Large intestine (tissue), 3 donors: Measurements from ENCODE around the gene TLE2. TPM values are rescaled to one million over a fixed set of nuclear protein-coding genes. Genes with fewer than 3 reads are reported as not detected.

Experiments used
- DNase-seq, 2 donors: peaks; one replicate each; pipeline versions ENCODE4 v3.0.0 to v3.0.0-alpha.2; 2013
- H3K27ac ChIP-seq: one replicate; pipeline ENCODE4 v1.5.1; 2013; ENCODE audit warnings: low read length
- H3K27me3 ChIP-seq: 2 replicates; pipeline ENCODE4 v1.6.1; 2013; ENCODE audit warnings: low read length; ENCODE audit not compliant: control insufficient read depth, insufficient read depth
- H3K36me3 ChIP-seq: 2 replicates; pipeline ENCODE4 v1.6.1; 2013; ENCODE audit warnings: low read length; ENCODE audit not compliant: control insufficient read depth, insufficient read depth
- H3K4me1 ChIP-seq: one replicate; pipeline ENCODE4 v1.6.1; 2013; ENCODE audit warnings: low read length; ENCODE audit not compliant: control insufficient read depth, insufficient read depth
- H3K4me3 ChIP-seq: one replicate; pipeline ENCODE4 v1.5.1; 2013; ENCODE audit warnings: low read length
- H3K9me3 ChIP-seq: one replicate; pipeline ENCODE4 v1.6.1; 2013; ENCODE audit warnings: mild to moderate bottlenecking, low read depth, low read length, moderate library complexity; ENCODE audit not compliant: control insufficient read depth
- WGBS: methylation state at CpG from one replicate; pipeline ENCODE4 v1.1.5; 2013; ENCODE audit warnings: low lambda C conversion rate; ENCODE audit not compliant: insufficient coverage; 5-methylcytosine and 5-hydroxymethylcytosine counted together
- polyA plus RNA-seq: library from polyadenylated mRNA; unstranded; fragments of 120-200 nt; gene quantifications from one replicate; pipeline ENCODE4 v1.2.1, GENCODE V29; 2013

The TLE2 gene
- polyA plus RNA-seq, 1 donor, result 87.9 TPM

- no peak for DNase-seq
- WGBS, result 0% methylated on average over 2 of the region's 47 CpGs
- Histone ChIP-seq H3K27ac (peak overlapping the region; percentile 59), H3K36me3 (no peaks in the 10 kb centered on the region), H3K4me3 (peak overlapping the region; percentile 14), H3K27me3 (peaks cover 3% of the 10 kb centered on the region), H3K9me3 (peaks cover under 1% of the 10 kb centered on the region), H3K4me1 (peaks cover 15% of the 10 kb centered on the region)
These were observed 17.8 kb upstream of the TLE2 start for GRCh38 chr19:3046698-3047495.

GRCh38 chr19:3045885-3046697, 17.0 kb upstream of the TLE2 start:
- peaks cover 7% of the 10 kb centered on the region for H3K27me3 ChIP-seq
- H3K36me3 ChIP-seq, result no peaks in the 10 kb centered on the region
- DNase-seq, result no peak
- WGBS, result no CpG with 5 or more reads among the region's 16 CpGs
- peaks cover 4% of the 10 kb centered on the region for H3K9me3 ChIP-seq
- peaks cover 15% of the 10 kb centered on the region for H3K4me1 ChIP-seq
- H3K4me3 ChIP-seq, result no peak overlapping the region
- no peak overlapping the region for H3K27ac ChIP-seq

DNA sequence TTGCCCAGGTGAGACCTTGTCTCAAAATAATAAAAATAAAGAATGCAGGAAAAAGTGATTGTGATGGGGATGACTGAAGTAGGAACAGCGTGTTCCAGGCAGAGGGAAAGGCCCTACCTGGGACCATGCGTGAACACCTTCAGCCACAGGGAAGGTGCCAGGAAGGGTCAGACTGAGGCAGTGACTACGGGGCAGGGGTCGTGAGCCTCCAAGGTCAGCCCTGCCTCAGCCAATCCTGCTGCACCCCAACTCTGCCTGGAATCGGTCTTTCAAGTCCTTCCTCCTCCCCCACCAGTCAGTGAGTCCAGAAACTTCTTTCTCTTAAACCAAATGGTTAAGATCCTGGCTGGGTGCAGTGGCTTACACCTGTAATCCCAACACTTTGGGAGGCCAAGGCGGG, 16.1 kb upstream of the TLE2 start:
- H3K27ac ChIP-seq, result no peak overlapping the region

GRCh38 chr19:3042621-3043267, 13.7 kb upstream of the TLE2 start:
- Histone ChIP-seq H3K36me3 (no peaks in the 10 kb centered on the region), H3K27ac (peak overlapping the region; percentile 65), H3K9me3 (peaks cover 4% of the 10 kb centered on the region), H3K4me3 (peak overlapping the region; percentile 1), H3K27me3 (peaks cover 7% of the 10 kb centered on the region), H3K4me1 (peaks cover 10% of the 10 kb centered on the region)
- DNase-seq, result no peak
- 40% methylated on average over 3 of the region's 15 CpGs for WGBS

More for the DNA sequence above, 16.1 kb upstream of the TLE2 start:
- peaks cover 4% of the 10 kb centered on the region for H3K9me3 ChIP-seq
- no peak overlapping the region for H3K4me3 ChIP-seq
- DNase-seq, result no peak
- H3K27me3 ChIP-seq, result peaks cover 7% of the 10 kb centered on the region
- no CpG with 5 or more reads among the region's 6 CpGs for WGBS
- no peaks in the 10 kb centered on the region for H3K36me3 ChIP-seq
- H3K4me1 ChIP-seq, result peaks cover 15% of the 10 kb centered on the region

- Histone ChIP-seq H3K36me3 (no peaks in the 10 kb centered on the region), H3K9me3 (peaks cover 4% of the 10 kb centered on the region), H3K27ac (peak overlapping the region; percentile 65), H3K27me3 (peaks cover 7% of the 10 kb centered on the region), H3K4me3 (peak overlapping the region; percentile 6), H3K4me1 (peaks cover 5% of the 10 kb centered on the region)
- no CpG with 5 or more reads among the region's 40 CpGs for WGBS
- no peak for DNase-seq
These were observed 12.9 kb upstream of the TLE2 start for GRCh38 chr19:3041761-3042620.

- H3K9me3 ChIP-seq, result peaks cover 4% of the 10 kb centered on the region
- no CpG with 5 or more reads among the region's 12 CpGs for WGBS
- H3K4me3 ChIP-seq, result peak overlapping the region; percentile 6
- H3K27ac ChIP-seq, result peak overlapping the region; percentile 38
- H3K36me3 ChIP-seq, result no peaks in the 10 kb centered on the region
- H3K4me1 ChIP-seq, result peaks cover 8% of the 10 kb centered on the region
- H3K27me3 ChIP-seq, result peaks cover 7% of the 10 kb centered on the region
- no peak for DNase-seq
These were observed 12.2 kb upstream of the TLE2 start for GRCh38 chr19:3041327-3041726.

GRCh38 chr19:3039641-3040077, 10.6 kb upstream of the TLE2 start:
- DNase-seq, result no peak
- peaks cover 7% of the 10 kb centered on the region for H3K27me3 ChIP-seq

DNA sequence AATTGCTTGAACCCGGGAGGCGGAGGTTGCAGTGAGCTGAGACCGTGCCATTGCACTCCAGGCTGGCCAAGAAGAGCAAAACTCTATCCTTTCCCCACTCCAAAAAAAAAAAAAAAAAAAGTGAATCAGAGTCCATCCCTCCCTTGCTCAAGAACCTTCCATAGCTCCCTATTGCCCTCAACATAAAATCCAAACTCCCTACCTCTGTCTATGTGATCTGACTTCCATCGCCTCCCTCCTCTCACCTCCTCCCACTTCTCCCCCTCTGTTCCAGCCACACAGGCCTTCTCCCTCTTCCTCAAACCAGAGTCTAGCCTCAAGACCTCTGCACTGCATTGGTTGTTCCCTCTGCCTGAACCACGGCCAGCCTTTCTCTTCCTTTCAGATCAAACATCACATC, 10.0 kb upstream of the TLE2 start:
- Histone ChIP-seq H3K27ac (no peak overlapping the region), H3K27me3 (peaks cover 7% of the 10 kb centered on the region), H3K4me3 (no peak overlapping the region), H3K4me1 (peaks cover 20% of the 10 kb centered on the region), H3K9me3 (peaks cover 4% of the 10 kb centered on the region), H3K36me3 (no peaks in the 10 kb centered on the region)
- no peak for DNase-seq
- 96% methylated on average over 3 of the region's 5 CpGs for WGBS

More at GRCh38 chr19:3039641-3040077, 10.6 kb upstream of the TLE2 start:
- Histone ChIP-seq H3K36me3 (no peaks in the 10 kb centered on the region), H3K27ac (no peak overlapping the region), H3K4me3 (no peak overlapping the region), H3K9me3 (peaks cover 4% of the 10 kb centered on the region), H3K4me1 (peaks cover 15% of the 10 kb centered on the region)
- no CpG with 5 or more reads among the region's 17 CpGs for WGBS

DNA sequence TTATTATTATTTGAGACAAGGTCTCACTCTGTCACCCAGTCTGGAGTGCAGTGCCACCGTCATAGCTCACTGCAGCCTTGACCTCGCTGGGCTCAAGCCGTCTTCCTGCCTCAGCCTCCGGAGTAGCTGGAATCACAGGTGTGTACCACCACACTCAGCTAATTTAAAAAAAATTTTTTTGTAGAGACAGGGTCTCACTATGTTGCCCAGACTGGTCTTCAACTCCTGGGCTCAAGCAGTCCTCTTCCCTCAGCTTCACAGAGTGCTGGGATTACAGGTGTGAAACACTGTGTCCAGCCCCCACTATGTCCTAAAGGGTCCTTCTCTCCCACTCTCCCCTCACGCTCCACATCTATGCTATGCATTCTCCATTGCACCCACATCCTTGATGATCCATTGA, 9.1 kb upstream of the TLE2 start:
- peaks cover 4% of the 10 kb centered on the region for H3K9me3 ChIP-seq
- H3K4me3 ChIP-seq, result no peak overlapping the region
- H3K27me3 ChIP-seq, result peaks cover 7% of the 10 kb centered on the region
- no CpG with 5 or more reads among the region's 5 CpGs for WGBS
- peaks cover 25% of the 10 kb centered on the region for H3K4me1 ChIP-seq
- H3K27ac ChIP-seq, result no peak overlapping the region
- DNase-seq, result no peak
- H3K36me3 ChIP-seq, result no peaks in the 10 kb centered on the region
